GM08714 (cell line): ENCODE measurements around the gene CLEC11A.

Experiments used
- H3K4me3 ChIP-seq: fragments of 200-500 bp; sonication (Bioruptor generic); 2 replicates; pipeline ENCODE4 v1.5.1; 2014; ENCODE audit warnings: mild to moderate bottlenecking, low read length, inconsistent platforms
- ZNF274 ChIP-seq: IDR thresholded peaks from 2 replicates; pipeline ENCODE4 v1.6.1; 2012; ENCODE audit warnings: mild to moderate bottlenecking, low read depth, low read length

Gene CLEC11A

GRCh38 chr19:50712833-50713232 lies 10.3 kb upstream of the CLEC11A start:
- TF ChIP-seq ZNF274, result no peak
- H3K4me3 ChIP-seq, result no peak overlapping the region

GRCh38 chr19:50713556-50714236 lies 9.5 kb upstream of the CLEC11A start:
- TF ChIP-seq ZNF274, result no peak
- no peak overlapping the region for H3K4me3 ChIP-seq

GRCh38 chr19:50716178-50717025 lies 6.8 kb upstream of the CLEC11A start:
- no peak overlapping the region for H3K4me3 ChIP-seq
- TF ChIP-seq ZNF274, result no peak

GRCh38 chr19:50717026-50717723 lies 6.0 kb upstream of the CLEC11A start:
- H3K4me3 ChIP-seq, result no peak overlapping the region
- TF ChIP-seq ZNF274, result no peak

GRCh38 chr19:50717891-50718254 lies 5.3 kb upstream of the CLEC11A start:
- no peak for TF ChIP-seq ZNF274
- H3K4me3 ChIP-seq, result no peak overlapping the region

GRCh38 chr19:50718255-50719118 lies 4.7 kb upstream of the CLEC11A start:
- no peak overlapping the region for H3K4me3 ChIP-seq
- TF ChIP-seq ZNF274, result no peak

- no peak overlapping the region for H3K4me3 ChIP-seq
- TF ChIP-seq ZNF274, result no peak
Observed at GRCh38 chr19:50719119-50719435, 4.1 kb upstream of the CLEC11A start.

- TF ChIP-seq ZNF274, result no peak
- H3K4me3 ChIP-seq, result no peak within 1 kb of the TSS
Observed at GRCh38 chr19:50719566-50719965, 3.6 kb upstream of the CLEC11A start, which contains the start of gene SHANK1. Gene SHANK1, minus strand, starts transcription at chr19:50719802. Its CDS starts 2,883 bp downstream, at chr19:50716919.

- no peak for TF ChIP-seq ZNF274
- H3K4me3 ChIP-seq, result no peak overlapping the region
Observed at GRCh38 chr19:50720181-50720920, 2.8 kb upstream of the CLEC11A start.

GRCh38 chr19:50720921-50721381 lies 2.2 kb upstream of the CLEC11A start:
- H3K4me3 ChIP-seq, result no peak overlapping the region
- TF ChIP-seq ZNF274, result no peak

GRCh38 chr19:50721441-50722137 lies 1.6 kb upstream of the CLEC11A start:
- no peak overlapping the region for H3K4me3 ChIP-seq

GRCh38 chr19:50722201-50723013 lies 757 bp upstream of the CLEC11A start:
- H3K4me3 ChIP-seq, result no peak overlapping the region
- TF ChIP-seq ZNF274, result no peak

More at GRCh38 chr19:50721441-50722137, 1.6 kb upstream of the CLEC11A start:
- TF ChIP-seq ZNF274, result no peak
